Kidney tubule cell (primary cell): ENCODE measurements around the gene CYP27A1.
A peak's percentile ranks its signal among the peaks of the same experiment; 100 is the strongest.
"Not testable (repeated sequence)": the region's sequence is repeated elsewhere in the genome, so short reads cannot be mapped to it uniquely, and the experiment has no call there.

Source experiments
- DNase-seq: peaks from one replicate; pipeline ENCODE4 v3.0.0-alpha.2; 2018; ENCODE audit warnings: low spot score

The CYP27A1 gene

GRCh38 chr2:218832081-218832480 is 50.1 kb downstream of the CYP27A1 start:
- no peak for DNase-seq

- DNase-seq: peak; percentile 73
Observed at GRCh38 chr2:218832520-218832919, 50.6 kb downstream of the CYP27A1 start.

GRCh38 chr2:218833023-218833609 is 51.2 kb downstream of the CYP27A1 start:
- no peak for DNase-seq

GRCh38 chr2:218834685-218835084 is 52.7 kb downstream of the CYP27A1 start:
- peak; percentile 35 for DNase-seq

- DNase-seq: no peak
Observed at GRCh38 chr2:218837495-218837894, 55.5 kb downstream of the CYP27A1 start.

GRCh38 chr2:218839430-218839829 is 57.5 kb downstream of the CYP27A1 start:
- peak; percentile 56 for DNase-seq

- DNase-seq: no peak
Observed at GRCh38 chr2:218839888-218840287, 57.9 kb downstream of the CYP27A1 start.

GRCh38 chr2:218844334-218844733 is 62.4 kb downstream of the CYP27A1 start:
- not testable (repeated sequence) for DNase-seq

- DNase-seq: not testable (repeated sequence)
Observed at GRCh38 chr2:218846963-218847362, 65.0 kb downstream of the CYP27A1 start.

GRCh38 chr2:218849721-218850120 is 67.8 kb downstream of the CYP27A1 start:
- DNase-seq: peak; percentile 53

GRCh38 chr2:218850796-218851195 is 68.8 kb downstream of the CYP27A1 start:
- no peak for DNase-seq

GRCh38 chr2:218851286-218851685 is 69.3 kb downstream of the CYP27A1 start:
- DNase-seq: no peak

- peak; percentile 61 for DNase-seq
Observed at GRCh38 chr2:218852911-218853667, 71.1 kb downstream of the CYP27A1 start.

- DNase-seq: peak; percentile 72
Observed at GRCh38 chr2:218853766-218854165, 71.8 kb downstream of the CYP27A1 start.

- DNase-seq: no peak
Observed at GRCh38 chr2:218854860-218855259, 72.9 kb downstream of the CYP27A1 start.

- no peak for DNase-seq
Observed at GRCh38 chr2:218855305-218856166, 73.6 kb downstream of the CYP27A1 start.

- DNase-seq: no peak
Observed at GRCh38 chr2:218856167-218856895, 74.4 kb downstream of the CYP27A1 start.

GRCh38 chr2:218856896-218857243 is 74.9 kb downstream of the CYP27A1 start:
- DNase-seq: no peak

GRCh38 chr2:218857371-218858137 is 75.6 kb downstream of the CYP27A1 start:
- no peak for DNase-seq

- no peak for DNase-seq
Observed at GRCh38 chr2:218858138-218858445, 76.1 kb downstream of the CYP27A1 start.
